ENCODE results near the gene TOMT.

DNA sequence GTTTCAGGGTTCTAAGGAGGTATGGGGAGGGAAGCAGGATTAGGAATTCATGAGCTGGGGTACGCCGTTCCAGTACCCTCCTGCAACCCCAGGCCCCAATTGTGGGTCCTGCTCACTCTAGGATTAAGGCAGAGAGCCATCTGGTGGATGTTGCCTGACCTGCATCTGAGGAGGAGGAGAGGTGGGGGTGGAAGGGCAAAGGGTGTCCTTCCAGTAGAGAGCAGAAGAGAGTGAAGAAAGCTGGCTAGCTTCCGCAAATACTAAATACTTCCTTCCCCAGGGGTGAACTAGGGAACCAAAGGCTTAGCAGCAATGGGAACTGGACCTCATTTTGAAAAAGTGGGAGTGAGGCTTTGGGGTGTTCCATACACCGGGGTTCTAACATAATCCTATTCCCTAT is 14.4 kb upstream of the TOMT start:
- TF ChIP-seq, protein P1, sequence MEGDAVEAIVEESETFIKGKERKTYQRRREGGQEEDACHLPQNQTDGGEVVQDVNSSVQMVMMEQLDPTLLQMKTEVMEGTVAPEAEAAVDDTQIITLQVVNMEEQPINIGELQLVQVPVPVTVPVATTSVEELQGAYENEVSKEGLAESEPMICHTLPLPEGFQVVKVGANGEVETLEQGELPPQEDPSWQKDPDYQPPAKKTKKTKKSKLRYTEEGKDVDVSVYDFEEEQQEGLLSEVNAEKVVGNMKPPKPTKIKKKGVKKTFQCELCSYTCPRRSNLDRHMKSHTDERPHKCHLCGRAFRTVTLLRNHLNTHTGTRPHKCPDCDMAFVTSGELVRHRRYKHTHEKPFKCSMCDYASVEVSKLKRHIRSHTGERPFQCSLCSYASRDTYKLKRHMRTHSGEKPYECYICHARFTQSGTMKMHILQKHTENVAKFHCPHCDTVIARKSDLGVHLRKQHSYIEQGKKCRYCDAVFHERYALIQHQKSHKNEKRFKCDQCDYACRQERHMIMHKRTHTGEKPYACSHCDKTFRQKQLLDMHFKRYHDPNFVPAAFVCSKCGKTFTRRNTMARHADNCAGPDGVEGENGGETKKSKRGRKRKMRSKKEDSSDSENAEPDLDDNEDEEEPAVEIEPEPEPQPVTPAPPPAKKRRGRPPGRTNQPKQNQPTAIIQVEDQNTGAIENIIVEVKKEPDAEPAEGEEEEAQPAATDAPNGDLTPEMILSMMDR (IDR thresholded peaks at IDR 0.05), result peak; percentile 83 to 84
- TF ChIP-seq POLR2AphosphoS5 (IDR thresholded peaks at IDR 0.05), result no peak
- no peak for TF ChIP-seq POLR2A (IDR thresholded peaks at IDR 0.05)
- no peak for TF ChIP-seq EP300 (IDR thresholded peaks at IDR 0.05)

Measured in suprapubic skin (tissue), 4 donors.